Measurements from ENCODE around the gene TARDBP.

DNA sequence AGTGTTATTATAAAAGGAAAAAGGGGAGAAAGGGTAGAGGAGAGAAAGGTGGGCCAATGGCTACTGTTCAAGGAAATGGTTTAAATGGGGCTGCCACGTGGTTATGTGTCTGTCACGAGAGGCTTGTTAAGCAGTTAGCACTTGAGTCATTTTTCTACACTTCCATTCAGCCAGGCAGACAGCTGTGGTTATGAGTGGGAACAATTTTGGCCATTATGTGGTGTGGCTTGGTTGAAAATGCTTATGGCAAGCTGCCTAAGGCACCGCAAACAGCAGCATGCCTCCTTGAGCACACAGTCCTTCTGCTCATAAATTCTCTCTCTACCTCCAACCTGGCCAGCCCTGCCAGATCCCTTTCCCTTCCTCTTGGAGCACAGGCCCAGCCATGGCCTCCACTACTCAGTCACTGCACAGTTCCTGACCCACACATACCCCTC, 50.5 kb downstream of the TARDBP start:
- TF ChIP-seq, protein P1, sequence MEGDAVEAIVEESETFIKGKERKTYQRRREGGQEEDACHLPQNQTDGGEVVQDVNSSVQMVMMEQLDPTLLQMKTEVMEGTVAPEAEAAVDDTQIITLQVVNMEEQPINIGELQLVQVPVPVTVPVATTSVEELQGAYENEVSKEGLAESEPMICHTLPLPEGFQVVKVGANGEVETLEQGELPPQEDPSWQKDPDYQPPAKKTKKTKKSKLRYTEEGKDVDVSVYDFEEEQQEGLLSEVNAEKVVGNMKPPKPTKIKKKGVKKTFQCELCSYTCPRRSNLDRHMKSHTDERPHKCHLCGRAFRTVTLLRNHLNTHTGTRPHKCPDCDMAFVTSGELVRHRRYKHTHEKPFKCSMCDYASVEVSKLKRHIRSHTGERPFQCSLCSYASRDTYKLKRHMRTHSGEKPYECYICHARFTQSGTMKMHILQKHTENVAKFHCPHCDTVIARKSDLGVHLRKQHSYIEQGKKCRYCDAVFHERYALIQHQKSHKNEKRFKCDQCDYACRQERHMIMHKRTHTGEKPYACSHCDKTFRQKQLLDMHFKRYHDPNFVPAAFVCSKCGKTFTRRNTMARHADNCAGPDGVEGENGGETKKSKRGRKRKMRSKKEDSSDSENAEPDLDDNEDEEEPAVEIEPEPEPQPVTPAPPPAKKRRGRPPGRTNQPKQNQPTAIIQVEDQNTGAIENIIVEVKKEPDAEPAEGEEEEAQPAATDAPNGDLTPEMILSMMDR (IDR thresholded peaks at IDR 0.05; ENCODE audit: low read depth, low read length, poor library complexity, severe bottlenecking), result no peak
- no peak for TF ChIP-seq EZH2phosphoT487 (IDR thresholded peaks at IDR 0.05; ENCODE audit: borderline replicate concordance, low read length)

All from DOHH2 (cell line).